ENCODE data around the gene CEBPE.
A peak's percentile ranks its signal among the peaks of the same experiment; 100 is the strongest.

Gene CEBPE

DNA sequence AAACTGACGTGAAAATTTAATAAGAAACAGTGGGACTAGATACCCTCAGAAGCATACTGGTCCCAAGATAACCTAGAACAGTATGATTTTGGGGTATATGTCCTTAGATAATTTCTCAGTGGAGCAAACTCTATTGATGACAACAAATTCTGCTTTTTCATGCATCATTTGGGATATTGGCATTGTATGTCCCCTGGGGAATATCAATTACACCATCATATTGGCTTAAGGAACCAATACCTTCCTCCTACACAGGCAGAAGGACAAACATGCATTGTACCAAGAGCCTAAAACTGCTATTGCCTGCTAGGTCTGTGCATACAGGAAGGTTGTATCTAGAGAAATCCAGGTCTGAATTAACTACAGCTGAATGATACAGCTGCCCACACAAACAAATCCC is 44.1 kb downstream of the CEBPE start:
- Histone ChIP-seq H3K18ac (ENCODE audit: low read length) (no peak overlapping the region), H4K5ac (ENCODE audit: low read length) (no peak overlapping the region), H3K4ac (ENCODE audit: low read depth, low read length) (no peak overlapping the region), H2AK5ac (ENCODE audit: low read length) (no peak overlapping the region), H3K4me3 (ENCODE audit: low read length) (no peak overlapping the region), H3K4me1 (ENCODE audit: control insufficient read depth, low read depth, low read length) (peaks cover 20% of the 10 kb centered on the region), H3K23ac (ENCODE audit: low read length) (no peak overlapping the region), H3K36me3 (ENCODE audit: control insufficient read depth, insufficient read depth, low read length) (peaks cover 22% of the 10 kb centered on the region), H2BK5ac (ENCODE audit: low read length) (no peak overlapping the region), H4K8ac (ENCODE audit: low read depth, low read length) (no peak overlapping the region), H3K9ac (ENCODE audit: low read length) (no peak overlapping the region), H3K4me2 (ENCODE audit: low read length) (no peak overlapping the region), H2BK15ac (replicated peaks; ENCODE audit: low read depth) (no peak overlapping the region), H3K56ac (ENCODE audit: low read length) (no peak overlapping the region), H2BK120ac (ENCODE audit: low read depth, low read length) (no peak overlapping the region), H3K27me3 (ENCODE audit: insufficient read depth, low read length, poor library complexity) (no peaks in the 10 kb centered on the region), H3K79me2 (ENCODE audit: control insufficient read depth, insufficient read depth, low read length) (peaks cover 16% of the 10 kb centered on the region), H3K79me1 (ENCODE audit: low read length) (peaks cover 6% of the 10 kb centered on the region), H3K27ac (ENCODE audit: low read depth, low read length) (no peak overlapping the region)
- WGBS (ENCODE audit: extremely low coverage, insufficient coverage, low lambda C conversion rate): no CpG with 5 or more reads among the region's 1 CpG
- no peak for DNase-seq

DNA sequence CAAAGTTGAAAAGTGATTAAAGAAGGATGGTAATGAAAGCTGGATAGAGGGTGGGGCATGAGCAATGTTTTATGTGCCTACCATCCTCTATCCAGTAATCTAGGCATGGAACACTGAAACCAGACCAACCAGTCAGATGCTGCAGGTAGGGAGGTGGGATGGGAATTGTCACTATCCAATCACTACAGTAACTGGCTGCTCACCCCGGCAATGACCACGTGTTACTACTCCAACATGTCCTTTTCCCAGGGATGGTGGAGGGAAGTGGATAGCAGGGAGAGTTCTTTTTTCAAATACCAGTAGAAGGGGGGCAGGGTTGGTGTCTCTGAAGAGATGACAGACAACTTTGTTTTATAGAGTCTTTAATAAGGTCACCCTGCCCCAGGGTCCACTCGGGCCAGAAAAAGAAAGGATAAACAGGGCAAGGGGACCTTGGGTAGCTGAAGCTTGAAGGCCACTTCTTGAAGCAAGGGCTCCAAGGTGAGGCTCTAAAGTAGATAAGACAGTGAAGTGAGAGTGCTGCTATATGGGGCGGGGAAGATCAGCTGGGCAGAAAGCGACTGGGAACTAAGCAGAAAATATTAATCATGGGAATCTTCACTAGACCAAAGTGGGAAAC is 47.0 kb downstream of the CEBPE start:
- Histone ChIP-seq H2BK120ac (ENCODE audit: low read depth, low read length) (no peak overlapping the region), H3K56ac (ENCODE audit: low read length) (peak overlapping the region; percentile 71), H3K27me3 (ENCODE audit: insufficient read depth, low read length, poor library complexity) (no peaks in the 10 kb centered on the region), H3K79me1 (ENCODE audit: low read length) (peaks cover 14% of the 10 kb centered on the region), H3K36me3 (ENCODE audit: control insufficient read depth, insufficient read depth, low read length) (peaks cover 22% of the 10 kb centered on the region), H3K4me2 (ENCODE audit: low read length) (peak overlapping the region; percentile 6), H3K4ac (ENCODE audit: low read depth, low read length) (no peak overlapping the region), H2BK5ac (ENCODE audit: low read length) (peak overlapping the region; percentile 60), H3K27ac (ENCODE audit: low read depth, low read length) (peak overlapping the region; percentile 84), H3K9ac (ENCODE audit: low read length) (peak overlapping the region; percentile 31), H3K23ac (ENCODE audit: low read length) (no peak overlapping the region), H2AK5ac (ENCODE audit: low read length) (no peak overlapping the region), H2BK15ac (replicated peaks; ENCODE audit: low read depth) (peak overlapping the region; percentile 23), H3K79me2 (ENCODE audit: control insufficient read depth, insufficient read depth, low read length) (peaks cover 38% of the 10 kb centered on the region), H3K18ac (ENCODE audit: low read length) (peak overlapping the region; percentile 90), H4K5ac (ENCODE audit: low read length) (no peak overlapping the region), H3K4me1 (ENCODE audit: control insufficient read depth, low read depth, low read length) (peaks cover 24% of the 10 kb centered on the region), H3K4me3 (ENCODE audit: low read length) (no peak overlapping the region), H4K8ac (ENCODE audit: low read depth, low read length) (peak overlapping the region; percentile 67)
- WGBS (ENCODE audit: extremely low coverage, insufficient coverage, low lambda C conversion rate): no CpG with 5 or more reads among the region's 5 CpGs
- DNase-seq: peak; percentile 91

DNA sequence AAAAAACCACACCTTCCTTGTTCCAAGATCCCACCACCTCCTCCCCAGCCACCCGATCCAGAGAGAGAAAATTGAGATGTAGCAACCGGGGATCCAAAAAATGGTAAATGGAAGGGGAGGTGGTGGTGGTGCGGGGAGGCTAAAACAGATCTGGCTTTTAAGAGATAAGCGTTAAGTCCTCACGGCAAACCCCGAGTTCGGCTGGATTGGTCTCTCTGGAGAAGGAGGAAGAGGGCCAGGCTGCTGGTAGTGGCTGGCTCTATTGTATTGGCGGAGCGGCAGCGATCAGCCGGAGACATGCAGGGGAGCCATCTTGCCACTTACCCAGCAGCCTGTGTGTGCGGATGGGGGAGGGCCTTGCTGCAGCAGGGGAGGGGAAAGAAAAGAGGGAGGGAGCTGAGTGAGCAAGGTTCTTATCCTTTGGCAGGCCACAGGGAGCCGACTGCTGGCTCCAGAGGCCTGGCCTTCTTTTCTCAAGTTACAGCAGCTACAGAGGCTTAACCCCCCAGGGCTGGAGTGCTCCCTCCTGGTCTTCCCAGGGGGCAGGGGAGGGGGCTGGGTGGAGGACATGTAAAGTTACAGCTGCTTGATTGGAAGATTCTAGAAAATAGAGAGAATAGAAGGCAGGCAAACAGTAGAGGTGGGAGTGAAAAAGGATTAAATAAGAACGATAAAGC is 47.7 kb downstream of the CEBPE start:
- peak overlapping the region; percentile 96 for H3K56ac ChIP-seq (ENCODE audit: low read length)
- no peak overlapping the region for H2AK5ac ChIP-seq (ENCODE audit: low read length)
- WGBS (ENCODE audit: extremely low coverage, insufficient coverage, low lambda C conversion rate): 100% methylated on average over 1 of the region's 14 CpGs
- H3K18ac ChIP-seq (ENCODE audit: low read length): peak overlapping the region; percentile 91
- DNase-seq: peak; percentile 99
- peak overlapping the region; percentile 96 for H3K9ac ChIP-seq (ENCODE audit: low read length)
- H3K27me3 ChIP-seq (ENCODE audit: insufficient read depth, low read length, poor library complexity): no peaks in the 10 kb centered on the region
- no peak overlapping the region for H3K23ac ChIP-seq (ENCODE audit: low read length)
- peak overlapping the region; percentile 57 for H2BK5ac ChIP-seq (ENCODE audit: low read length)
- H3K4me2 ChIP-seq (ENCODE audit: low read length): peak overlapping the region; percentile 44
- peak overlapping the region; percentile 1 for H4K8ac ChIP-seq (ENCODE audit: low read depth, low read length)
- H3K4ac ChIP-seq (ENCODE audit: low read depth, low read length): peak overlapping the region; percentile 94
- H3K79me2 ChIP-seq (ENCODE audit: control insufficient read depth, insufficient read depth, low read length): peaks cover 44% of the 10 kb centered on the region
- H3K36me3 ChIP-seq (ENCODE audit: control insufficient read depth, insufficient read depth, low read length): peaks cover 22% of the 10 kb centered on the region
- no peak overlapping the region for H2BK15ac ChIP-seq (replicated peaks; ENCODE audit: low read depth)
- peak overlapping the region; percentile 91 for H3K27ac ChIP-seq (ENCODE audit: low read depth, low read length)
- peaks cover 18% of the 10 kb centered on the region for H3K79me1 ChIP-seq (ENCODE audit: low read length)
- peak overlapping the region; percentile 84 for H2BK120ac ChIP-seq (ENCODE audit: low read depth, low read length)
- H4K5ac ChIP-seq (ENCODE audit: low read length): no peak overlapping the region
- peak overlapping the region; percentile 96 for H3K4me3 ChIP-seq (ENCODE audit: low read length)
- peaks cover 22% of the 10 kb centered on the region for H3K4me1 ChIP-seq (ENCODE audit: control insufficient read depth, low read depth, low read length)

DNA sequence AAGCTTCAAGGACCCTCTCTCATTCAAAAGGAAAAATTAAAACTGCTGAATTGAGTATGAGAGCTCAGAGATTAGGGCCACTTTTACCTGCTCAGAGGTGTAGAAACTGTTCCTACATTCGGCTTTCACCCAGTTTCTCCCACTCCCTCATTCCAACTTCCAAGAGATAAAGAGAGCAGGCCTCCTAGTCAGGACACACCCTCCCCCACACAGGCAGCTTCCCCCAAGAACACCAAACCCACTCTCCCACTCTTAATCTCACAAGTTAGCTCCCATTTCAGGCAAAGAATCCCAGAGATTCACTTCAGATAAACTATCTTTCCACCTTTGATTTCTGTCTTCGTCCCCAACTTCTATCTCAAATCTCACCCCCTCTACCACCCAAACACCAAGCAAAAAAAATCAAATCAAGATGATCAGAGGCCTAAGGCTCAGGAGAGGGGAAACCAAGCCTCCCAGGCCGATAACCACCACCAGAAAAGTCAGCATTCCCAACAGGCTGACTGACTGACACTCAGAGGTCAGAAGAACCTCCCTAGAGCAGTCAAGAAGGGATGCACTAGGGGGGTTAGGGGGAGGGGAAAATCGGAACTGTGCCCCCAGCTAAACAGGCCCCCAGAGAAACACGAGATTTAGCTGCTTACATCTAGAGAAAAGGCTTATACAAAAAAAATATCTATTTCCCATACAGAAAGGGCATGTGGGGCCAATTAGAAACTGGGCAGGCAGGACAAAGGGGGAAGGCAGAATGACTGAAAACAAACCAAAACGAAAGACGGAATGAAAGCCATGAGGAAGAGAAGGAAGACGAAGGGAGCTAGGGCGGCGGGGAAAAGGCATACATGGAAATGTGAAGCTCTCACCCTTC is 48.6 kb downstream of the CEBPE start:
- Histone ChIP-seq H3K36me3 (ENCODE audit: control insufficient read depth, insufficient read depth, low read length) (peaks cover 24% of the 10 kb centered on the region), H3K18ac (ENCODE audit: low read length) (peak overlapping the region; percentile 91), H3K27ac (ENCODE audit: low read depth, low read length) (peak overlapping the region; percentile 91), H3K4ac (ENCODE audit: low read depth, low read length) (peak overlapping the region; percentile 46), H3K4me2 (ENCODE audit: low read length) (peak overlapping the region; percentile 44), H2AK5ac (ENCODE audit: low read length) (peak overlapping the region; percentile 65), H3K79me1 (ENCODE audit: low read length) (peaks cover 20% of the 10 kb centered on the region), H3K9ac (ENCODE audit: low read length) (peak overlapping the region; percentile 96), H3K23ac (ENCODE audit: low read length) (no peak overlapping the region), H2BK5ac (ENCODE audit: low read length) (peak overlapping the region; percentile 68), H3K79me2 (ENCODE audit: control insufficient read depth, insufficient read depth, low read length) (peaks cover 53% of the 10 kb centered on the region), H4K8ac (ENCODE audit: low read depth, low read length) (no peak overlapping the region), H3K4me1 (ENCODE audit: control insufficient read depth, low read depth, low read length) (peaks cover 17% of the 10 kb centered on the region), H4K5ac (ENCODE audit: low read length) (no peak overlapping the region), H2BK120ac (ENCODE audit: low read depth, low read length) (peak overlapping the region; percentile 84), H3K27me3 (ENCODE audit: insufficient read depth, low read length, poor library complexity) (no peaks in the 10 kb centered on the region), H3K56ac (ENCODE audit: low read length) (peak overlapping the region; percentile 96), H2BK15ac (replicated peaks; ENCODE audit: low read depth) (no peak overlapping the region), H3K4me3 (ENCODE audit: low read length) (peak overlapping the region; percentile 96)
- DNase-seq: peak; percentile 66
- 100% methylated on average over 1 of the region's 10 CpGs for WGBS (ENCODE audit: extremely low coverage, insufficient coverage, low lambda C conversion rate)

DNA sequence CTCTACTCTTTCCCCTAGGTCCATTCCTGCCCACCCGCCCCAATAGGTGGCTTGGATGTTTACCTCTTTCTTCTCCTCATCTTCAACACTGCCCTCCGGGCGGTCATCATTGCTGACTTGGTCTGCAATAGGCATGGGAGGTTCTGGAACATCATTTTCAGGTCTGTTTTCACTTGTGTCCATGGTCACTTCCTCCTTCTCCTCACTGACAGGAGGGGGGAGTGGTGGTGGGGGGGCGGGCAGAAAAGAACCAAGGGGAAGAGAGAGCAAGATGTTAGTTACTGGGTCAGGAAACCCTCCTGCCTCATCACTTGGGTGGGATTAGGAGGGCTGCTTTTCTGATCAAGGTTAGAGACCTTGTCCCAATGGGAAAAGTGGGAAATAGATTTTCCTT is 49.6 kb downstream of the CEBPE start:
- no peak overlapping the region for H2BK120ac ChIP-seq (ENCODE audit: low read depth, low read length)
- no peak overlapping the region for H4K5ac ChIP-seq (ENCODE audit: low read length)
- H3K23ac ChIP-seq (ENCODE audit: low read length): no peak overlapping the region
- peaks cover 19% of the 10 kb centered on the region for H3K79me1 ChIP-seq (ENCODE audit: low read length)
- peak overlapping the region; percentile 80 for H3K56ac ChIP-seq (ENCODE audit: low read length)
- no peak overlapping the region for H4K8ac ChIP-seq (ENCODE audit: low read depth, low read length)
- H3K4me2 ChIP-seq (ENCODE audit: low read length): peak overlapping the region; percentile 20
- H2BK5ac ChIP-seq (ENCODE audit: low read length): no peak overlapping the region
- no CpG with 5 or more reads among the region's 4 CpGs for WGBS (ENCODE audit: extremely low coverage, insufficient coverage, low lambda C conversion rate)
- H3K4ac ChIP-seq (ENCODE audit: low read depth, low read length): no peak overlapping the region
- H3K79me2 ChIP-seq (ENCODE audit: control insufficient read depth, insufficient read depth, low read length): peaks cover 51% of the 10 kb centered on the region
- H3K36me3 ChIP-seq (ENCODE audit: control insufficient read depth, insufficient read depth, low read length): peaks cover 22% of the 10 kb centered on the region
- no peak overlapping the region for H3K4me3 ChIP-seq (ENCODE audit: low read length)
- no peaks in the 10 kb centered on the region for H3K27me3 ChIP-seq (ENCODE audit: insufficient read depth, low read length, poor library complexity)
- H3K4me1 ChIP-seq (ENCODE audit: control insufficient read depth, low read depth, low read length): peaks cover 17% of the 10 kb centered on the region
- H2BK15ac ChIP-seq (replicated peaks; ENCODE audit: low read depth): no peak overlapping the region
- no peak for DNase-seq
- no peak overlapping the region for H2AK5ac ChIP-seq (ENCODE audit: low read length)
- H3K27ac ChIP-seq (ENCODE audit: low read depth, low read length): peak overlapping the region; percentile 75
- H3K9ac ChIP-seq (ENCODE audit: low read length): peak overlapping the region; percentile 71
- H3K18ac ChIP-seq (ENCODE audit: low read length): no peak overlapping the region

Measured in mesendoderm (in vitro differentiated cells).